HCT116 (cell line): ENCODE data around the gene SDE2. TPM values are rescaled to one million over a fixed set of nuclear protein-coding genes. Genes with fewer than 3 reads are reported as not detected.

Source experiments
- ATAC-seq: fragments of 200-7000 bp; cut with Tn5 transposase; 2 replicates; pipeline ENCODE4 v1.9.1; 2020; ENCODE audit warnings: mild to moderate bottlenecking, moderate library complexity
- BruUV-seq: library from RNA; stranded (reverse); fragments of 400-500 nt; replicated peaks from 2 replicates; lab custom pipeline; 2021; lab: Mats Ljungman, UMichigan
- CTCF ChIA-PET: fragments of 300-600 bp; sonication (Branson Sonifier 250); formaldehyde crosslinking; loops from one replicate; lab custom pipeline; 2021; ENCODE audit warnings: antibody characterized with exemption; lab: Charles Lee
- POLR2A ChIA-PET: fragments of 300-600, 350-600 bp; sonication (Branson Sonifier 250); formaldehyde crosslinking; loops from one replicate; lab custom pipeline; 2021; ENCODE audit warnings: antibody characterized with exemption; lab: Charles Lee
- RAD21 ChIA-PET, 2 experiments: fragments of 300-600 bp; sonication (Branson Sonifier 250); formaldehyde crosslinking; loops; one replicate each; lab custom pipeline; 2023; ENCODE audit warnings: low total read pairs in 2 of 2; ENCODE audit not compliant: uncharacterized antibody in 2 of 2, unreplicated experiment in 2 of 2, low non-redundant PET in 1 of 2; lab: Charles Lee
- DNase-seq: peaks from one replicate; pipeline ENCODE4 v3.0.0-alpha.2; 2010; ENCODE audit warnings: low read depth, low spot score
- H2AFZ ChIP-seq: fragments of 200-600 bp; shearing (Covaris generic), sonication (generic); 2 replicates; pipeline ENCODE4 v1.6.1; 2017; ENCODE audit warnings: low read depth, mixed run types, mixed read lengths, antibody characterized with exemption, low read length; ENCODE audit not compliant: poor library complexity, severe bottlenecking
- H3K27ac ChIP-seq: 2 replicates; pipeline ENCODE4 v1.5.1; 2012; ENCODE audit warnings: low read depth, low read length
- H3K27me3 ChIP-seq: fragments of 200-600 bp; sonication (generic); 2 replicates; pipeline ENCODE4 v1.6.1; 2016; ENCODE audit warnings: mixed run types, low read length, mixed read lengths; ENCODE audit not compliant: insufficient read depth
- H3K36me3 ChIP-seq, 2 experiments: fragments of 200-500 bp in 1 of 2; fragments of 200-600 bp in 1 of 2; sonication (Bioruptor generic) in 1 of 2; sonication (generic) in 1 of 2; 2 replicates each; pipeline versions ENCODE4 v1.5.1 to v1.6.1; 2014 to 2016; ENCODE audit warnings: low read length in 2 of 2, inconsistent platforms in 1 of 2, mixed read lengths in 1 of 2, mixed run types in 1 of 2; ENCODE audit not compliant: insufficient read depth in 2 of 2, control insufficient read depth in 1 of 2
- H3K4me1 ChIP-seq, 2 experiments: fragments of 200-600 bp in 1 of 2; sonication (generic) in 1 of 2; 2 replicates each; pipeline versions ENCODE4 v1.5.1 to v1.6.1; 2012 to 2017; ENCODE audit warnings: low read length in 2 of 2, inconsistent platforms in 1 of 2, mild to moderate bottlenecking in 1 of 2, mixed read lengths in 1 of 2, mixed run types in 1 of 2, moderate library complexity in 1 of 2; ENCODE audit not compliant: insufficient read depth in 2 of 2, control insufficient read depth in 1 of 2
- H3K4me2 ChIP-seq: fragments of 200-600 bp; sonication (generic); 2 replicates; pipeline ENCODE4 v1.6.1; 2017; ENCODE audit warnings: mixed run types, low read length, mixed read lengths
- H3K4me3 ChIP-seq, 2 experiments: fragments of 200-600 bp in 1 of 2; sonication (generic) in 1 of 2; replicated peaks in 1 of 2; 2 replicates each; pipeline ENCODE4 v1.5.1; 2011 to 2016; ENCODE audit warnings: low read length in 2 of 2, control low read depth in 1 of 2, low read depth in 1 of 2, mild to moderate bottlenecking in 1 of 2, mixed read lengths in 1 of 2, mixed run types in 1 of 2
- H3K79me2 ChIP-seq: fragments of 200-600 bp; sonication (generic); 2 replicates; pipeline ENCODE4 v1.6.1; 2017; ENCODE audit warnings: mild to moderate bottlenecking, mixed run types, low read length, moderate library complexity, mixed read lengths; ENCODE audit not compliant: insufficient read depth
- H3K9ac ChIP-seq: fragments of 200-600 bp; sonication (generic); 2 replicates; pipeline ENCODE4 v1.6.1; 2016; ENCODE audit warnings: low read length, mixed read lengths
- H3K9me2 ChIP-seq: fragments of 200-600 bp; sonication (generic), shearing (Covaris generic); 2 replicates; pipeline ENCODE4 v1.6.1; 2017; ENCODE audit warnings: mixed run types, mild to moderate bottlenecking, moderate library complexity; ENCODE audit not compliant: insufficient read depth
- H3K9me3 ChIP-seq, 2 experiments: fragments of 200-500 bp in 1 of 2; fragments of 200-600 bp in 1 of 2; sonication (Bioruptor generic) in 1 of 2; sonication (generic) in 1 of 2; 2 replicates each; pipeline ENCODE4 v1.6.1; 2014 to 2017; ENCODE audit warnings: low read length in 2 of 2, mixed read lengths in 2 of 2, inconsistent platforms in 1 of 2, low read depth in 1 of 2, mild to moderate bottlenecking in 1 of 2, mixed run types in 1 of 2, moderate library complexity in 1 of 2; ENCODE audit not compliant: control insufficient read depth in 1 of 2, insufficient read depth in 1 of 2
- H4K20me1 ChIP-seq: fragments of 200-600 bp; sonication (generic), shearing (Covaris generic); 2 replicates; pipeline ENCODE4 v1.6.1; 2017; ENCODE audit warnings: mixed run types, mild to moderate bottlenecking, moderate library complexity; ENCODE audit not compliant: insufficient read depth
- ATF3 ChIP-seq: IDR thresholded peaks from 2 replicates; pipeline ENCODE4 v1.6.1; 2012
- CBX3 ChIP-seq: IDR thresholded peaks from 2 replicates; pipeline ENCODE4 v1.6.1; 2012; ENCODE audit warnings: low read depth
- EGR1 ChIP-seq: IDR thresholded peaks from 2 replicates; pipeline ENCODE4 v1.6.1; 2012; ENCODE audit warnings: low read depth
- ELF1 ChIP-seq: IDR thresholded peaks from 2 replicates; pipeline ENCODE4 v1.6.1; 2012; ENCODE audit warnings: low read depth, borderline replicate concordance
- EZH2 ChIP-seq: fragments of 200-600 bp; sonication (generic); IDR thresholded peaks from 2 replicates; pipeline ENCODE4 v1.6.1; 2017; ENCODE audit warnings: antibody characterized with exemption, mixed run types
- FOSL1 ChIP-seq: IDR thresholded peaks from 2 replicates; pipeline ENCODE4 v1.6.1; 2012; ENCODE audit warnings: low read depth
- JUND ChIP-seq: IDR thresholded peaks from 2 replicates; pipeline ENCODE4 v1.6.1; 2012
- MAX ChIP-seq: IDR thresholded peaks from 2 replicates; pipeline ENCODE4 v1.6.1; 2012
- POLR2A ChIP-seq: IDR thresholded peaks from 2 replicates; pipeline ENCODE4 v1.7.0; 2011; ENCODE audit warnings: borderline replicate concordance; ENCODE audit not compliant: insufficient read depth, insufficient read length; ENCODE audit errors: extremely low read depth
- REST ChIP-seq: IDR thresholded peaks from 2 replicates; pipeline ENCODE4 v1.6.1; 2012; ENCODE audit warnings: low read depth
- SIN3A ChIP-seq: IDR thresholded peaks from 2 replicates; pipeline ENCODE4 v1.6.1; 2012; ENCODE audit warnings: low read depth
- SP1 ChIP-seq: IDR thresholded peaks from 2 replicates; pipeline ENCODE4 v1.6.1; 2012; ENCODE audit warnings: low read depth
- TCF7L2 ChIP-seq: IDR thresholded peaks from 2 replicates; pipeline ENCODE4 v1.7.0; 2011; ENCODE audit warnings: borderline replicate concordance, inconsistent platforms; ENCODE audit not compliant: insufficient read depth, insufficient read length; ENCODE audit errors: extremely low read depth
- YY1 ChIP-seq: IDR thresholded peaks from 2 replicates; pipeline ENCODE4 v1.6.1; 2011; ENCODE audit warnings: low read length, low read depth, moderate library complexity, mild to moderate bottlenecking; ENCODE audit not compliant: insufficient replicate concordance; ENCODE audit errors: extremely low read depth
- ZNF274 ChIP-seq: fragments of 200-500 bp; sonication (Bioruptor generic); IDR thresholded peaks from 2 replicates; pipeline ENCODE4 v1.6.1; 2014; ENCODE audit warnings: mild to moderate bottlenecking, low read depth, low read length, inconsistent platforms
- intact Hi-C: fragments of 100-400 bp; cut with micrococcal nuclease; formaldehyde crosslinking; loops from 2 replicates; pipeline ENCODE4 v1.10.0; 2022
- total RNA-seq: library from RNA; stranded (reverse); gene quantifications from one replicate; pipeline ENCODE4 v1.2.1, GENCODE V29; 2021; ENCODE audit not compliant: unreplicated experiment

The SDE2 gene
- total RNA-seq, 1 experiment from 2014 or later: 22.5 TPM

- ChIA-PET POLR2A (interaction anchor here (0.7 kb wide), 2 partner anchors 10 to 26 kb away, joined by 3 to 4 read pairs; partner anchors contain the start of gene SDE2), CTCF (interaction anchor here (1.3 to 1.4 kb wide), 2 partner anchors 10 to 499 kb away, joined by 3 to 4 read pairs; no protein-coding TSS in a partner anchor), RAD21 (no interaction called here)
- Histone ChIP-seq H3K36me3 (peaks cover 0 to 3% of the 10 kb centered on the region in 2 experiments; a peak in 1 of 4 replicates), H3K27me3 (no peaks in the 10 kb centered on the region), H3K4me2 (no peak overlapping the region), H4K20me1 (no peaks in the 10 kb centered on the region), H3K9me2 (no peaks in the 10 kb centered on the region), H3K4me3 (no peak overlapping the region), H3K9me3 (no peaks in the 10 kb centered on the region), H3K4me1 (peaks cover 0 to 9% of the 10 kb centered on the region in 2 experiments; a peak in 2 of 4 replicates), H2AFZ (no peak overlapping the region), H3K9ac (no peak overlapping the region), H3K27ac (no peak overlapping the region), H3K79me2 (no peaks in the 10 kb centered on the region)
- no TSS peak for BruUV-seq
- TF ChIP-seq JUND (no peak), ATF3 (no peak), FOSL1 (no peak), EZH2 (no peak), POLR2A (no peak)
- ATAC-seq (no peak), DNase-seq (no peak)
- intact Hi-C loops: loop anchor here (10.0 kb wide), 3 partner anchors 118 to 1458 kb away; no protein-coding TSS in a partner anchor
Measured at GRCh38 chr1:225973158-225973557, 26.0 kb downstream of the SDE2 start.

- H3K4me1 ChIP-seq: peaks cover 0 to 15% of the 10 kb centered on the region in 2 experiments; a peak in 2 of 4 replicates
- no peak overlapping the region for H2AFZ ChIP-seq
- no peak overlapping the region for H3K4me2 ChIP-seq
- no peak for ATAC-seq
- H3K36me3 ChIP-seq: no peaks in the 10 kb centered on the region
- H3K27ac ChIP-seq: no peak overlapping the region
- no peaks in the 10 kb centered on the region for H4K20me1 ChIP-seq
- no peaks in the 10 kb centered on the region for H3K9me3 ChIP-seq
- CTCF ChIA-PET: interaction anchor here (1.3 to 1.4 kb wide), 2 partner anchors 10 to 498 kb away, joined by 3 to 4 read pairs; no protein-coding TSS in a partner anchor
- intact Hi-C loops: loop anchor here (10.0 kb wide), 3 partner anchors 118 to 1458 kb away; no protein-coding TSS in a partner anchor
- no peaks in the 10 kb centered on the region for H3K27me3 ChIP-seq
- POLR2A ChIA-PET: no interaction called here
- no peak for DNase-seq
- no peaks in the 10 kb centered on the region for H3K79me2 ChIP-seq
- H3K9me2 ChIP-seq: no peaks in the 10 kb centered on the region
- RAD21 ChIA-PET: no interaction called here
- no peak overlapping the region for H3K9ac ChIP-seq
- BruUV-seq: no TSS peak
- no peak overlapping the region for H3K4me3 ChIP-seq
- TF ChIP-seq FOSL1: no peak
- TF ChIP-seq EZH2: no peak
- TF ChIP-seq SP1: no peak
- TF ChIP-seq ATF3: no peak
- TF ChIP-seq TCF7L2: no peak
- no peak for TF ChIP-seq YY1
- no peak for TF ChIP-seq MAX
- no peak for TF ChIP-seq CBX3
- no peak for TF ChIP-seq ZNF274
- TF ChIP-seq EGR1: no peak
- no peak for TF ChIP-seq SIN3A
- TF ChIP-seq ELF1: no peak
- TF ChIP-seq REST: no peak
- TF ChIP-seq JUND: no peak
Measured at GRCh38 chr1:225972344-225973152, 26.6 kb downstream of the SDE2 start.
